DMS79 (cell line): ENCODE data around the gene CENPX.
"Not testable (repeated sequence)": the region's sequence is repeated elsewhere in the genome, so short reads cannot be mapped to it uniquely, and the experiment has no call there.

Source experiments
- DNase-seq: peaks from one replicate; lab custom pipeline; 2025; lab: John Stamatoyannopoulos, UW

CENPX gene

DNA sequence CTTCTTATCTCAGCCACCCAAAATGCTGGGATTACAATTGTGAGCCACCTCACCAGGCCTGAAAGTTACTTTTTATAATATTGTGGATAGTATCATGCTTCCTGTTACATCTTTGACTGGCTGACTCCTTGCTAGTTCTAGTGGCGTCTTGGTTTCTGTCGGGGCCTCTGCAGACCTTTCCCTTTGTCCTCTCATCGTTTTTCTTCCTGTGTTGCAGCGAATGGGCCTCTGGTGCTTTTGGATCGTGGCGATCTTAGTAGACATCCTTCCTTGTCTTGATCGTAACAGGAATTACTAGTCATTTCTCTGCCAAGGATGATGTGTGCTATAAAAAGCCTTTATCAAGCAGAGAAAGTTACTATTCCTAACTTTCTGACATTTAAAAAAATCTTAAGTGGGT is 24.5 kb downstream of the CENPX start:
- no peak for DNase-seq

DNA sequence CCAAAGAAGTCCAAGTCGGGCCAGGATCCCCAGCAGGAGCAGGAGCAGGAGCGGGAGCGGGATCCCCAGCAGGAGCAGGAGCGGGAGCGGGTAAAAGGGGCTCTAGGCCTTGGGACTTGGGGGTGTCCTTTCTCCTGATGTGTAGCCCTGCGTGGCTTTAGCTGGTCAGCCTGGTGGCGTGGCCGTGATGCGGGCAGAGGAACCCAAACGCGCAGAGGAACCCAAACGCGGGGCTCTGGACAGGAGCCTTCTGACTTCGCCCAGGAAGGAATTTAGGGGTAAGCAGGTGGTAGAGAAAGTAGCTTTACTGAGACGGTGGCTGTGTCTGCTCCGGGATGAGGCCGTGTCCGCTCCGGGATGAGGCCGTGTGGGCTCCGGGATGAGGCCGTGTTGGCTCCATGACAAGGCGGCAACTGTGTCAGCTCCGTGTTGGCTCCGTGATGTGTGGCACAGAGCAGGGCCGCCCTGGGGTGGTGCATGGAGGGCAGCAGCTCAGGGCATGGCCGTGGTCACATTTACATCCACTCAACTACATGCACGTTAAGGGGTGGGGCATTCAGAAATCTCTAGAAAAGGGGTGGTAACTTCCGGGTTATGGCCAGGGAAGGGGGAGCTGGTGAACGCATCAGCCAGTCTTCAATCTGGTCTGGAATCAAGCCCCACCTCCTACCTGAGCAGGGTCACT is 25.8 kb downstream of the CENPX start:
- DNase-seq: no peak

DNA sequence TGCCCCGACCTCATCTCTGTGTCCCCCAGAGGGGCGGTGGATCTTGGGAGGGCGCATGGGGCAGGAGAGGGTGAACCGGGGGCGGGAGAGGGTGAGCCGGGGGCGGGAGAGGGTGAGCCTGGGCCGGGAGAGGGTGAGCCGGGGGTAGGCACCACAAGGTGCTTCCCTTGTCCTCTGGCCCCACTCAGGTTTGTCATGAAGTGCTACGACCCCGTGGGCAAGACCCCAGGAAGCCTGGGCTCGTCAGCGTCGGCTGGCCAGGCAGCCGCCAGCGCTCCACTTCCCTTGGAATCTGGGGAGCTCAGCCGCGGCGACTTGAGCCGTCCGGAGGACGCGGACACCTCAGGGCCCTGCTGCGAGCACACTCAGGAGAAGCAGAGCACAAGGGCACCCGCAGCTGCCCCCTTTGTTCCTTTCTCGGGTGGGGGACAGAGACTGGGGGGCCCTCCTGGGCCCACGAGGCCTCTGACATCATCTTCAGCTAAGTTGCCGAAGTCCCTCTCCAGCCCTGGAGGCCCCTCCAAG is 26.4 kb downstream of the CENPX start:
- no peak for DNase-seq

DNA sequence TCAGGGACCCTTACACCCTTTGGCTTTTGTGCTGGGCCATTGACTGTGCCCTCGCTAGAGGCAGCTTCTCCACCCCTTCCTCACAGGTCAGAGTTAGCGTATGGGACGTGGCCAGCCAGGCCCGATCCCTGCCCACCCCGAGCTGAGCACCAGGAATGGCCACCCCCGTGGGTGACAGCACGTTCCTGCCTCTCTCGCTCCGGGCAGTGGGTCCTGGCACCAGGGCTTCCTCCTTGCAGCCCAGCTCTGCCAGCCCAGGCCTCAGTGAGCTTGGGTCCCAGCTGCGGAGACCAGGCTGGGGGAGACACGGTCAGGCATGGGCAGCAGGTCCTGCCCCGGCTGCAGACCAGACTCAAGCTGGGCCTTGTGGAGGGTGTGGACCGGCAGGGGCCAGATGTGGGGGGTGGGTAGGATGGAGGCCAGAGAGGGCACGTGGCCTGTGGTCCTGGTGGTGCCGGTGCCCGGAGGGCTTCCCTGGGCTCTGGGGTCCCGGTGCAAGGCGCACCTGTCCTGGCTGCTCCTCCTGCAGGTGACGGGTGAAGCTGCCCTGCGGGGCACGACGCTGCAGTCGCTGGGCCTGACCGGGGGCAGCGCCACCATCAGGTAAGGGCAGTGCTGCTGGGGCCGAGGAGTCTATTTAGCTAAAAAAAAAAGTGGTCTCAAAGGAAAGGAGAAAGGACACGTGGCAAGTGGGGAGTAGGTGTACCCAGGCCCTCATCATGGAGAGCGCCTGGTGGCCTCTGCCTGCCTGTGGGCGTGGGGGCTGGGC is 27.0 kb downstream of the CENPX start:
- DNase-seq: no peak

DNA sequence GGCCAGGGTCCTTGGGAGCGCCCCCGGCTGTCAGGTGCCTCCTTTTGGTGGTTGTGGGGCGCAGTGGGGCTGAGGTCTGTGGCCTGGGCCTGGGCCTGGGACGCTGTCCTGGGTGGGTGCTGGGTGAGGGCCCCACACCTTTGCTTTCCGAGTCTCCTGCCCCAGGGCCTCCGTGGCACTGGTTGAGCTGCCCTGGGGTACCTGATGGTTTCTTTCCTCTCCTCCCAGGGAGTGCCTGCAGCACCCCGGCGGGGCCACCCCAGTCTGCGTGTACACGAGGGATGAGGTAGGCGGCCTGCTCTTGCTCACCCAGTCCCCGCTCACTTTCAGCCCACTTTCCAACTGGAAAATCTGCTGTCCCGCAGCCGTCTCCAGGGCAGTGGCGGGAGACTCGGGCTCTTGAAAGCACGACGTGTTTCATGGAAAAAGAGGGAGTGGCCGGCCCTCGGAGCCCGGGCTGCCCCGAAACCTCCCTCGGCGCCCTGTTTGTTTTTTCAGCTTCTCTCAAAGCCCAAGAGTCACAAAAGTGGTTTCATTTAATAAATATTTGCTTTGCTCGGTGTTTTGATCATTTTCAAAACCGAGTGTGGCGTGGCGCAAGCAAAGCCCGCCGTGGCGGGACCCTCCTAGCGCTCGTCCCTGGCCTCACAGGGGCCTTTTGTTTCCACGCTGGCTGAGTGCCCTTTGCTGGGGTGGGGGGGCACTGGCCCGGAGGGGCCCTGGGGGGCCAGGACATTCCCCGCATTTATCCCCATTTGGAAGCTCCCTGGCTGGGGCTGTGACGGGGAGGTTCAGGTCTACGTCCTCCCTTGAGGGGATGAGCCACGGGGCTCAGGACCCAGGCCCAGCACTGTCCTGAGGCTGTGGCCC is 27.9 kb downstream of the CENPX start:
- DNase-seq: no peak

DNA sequence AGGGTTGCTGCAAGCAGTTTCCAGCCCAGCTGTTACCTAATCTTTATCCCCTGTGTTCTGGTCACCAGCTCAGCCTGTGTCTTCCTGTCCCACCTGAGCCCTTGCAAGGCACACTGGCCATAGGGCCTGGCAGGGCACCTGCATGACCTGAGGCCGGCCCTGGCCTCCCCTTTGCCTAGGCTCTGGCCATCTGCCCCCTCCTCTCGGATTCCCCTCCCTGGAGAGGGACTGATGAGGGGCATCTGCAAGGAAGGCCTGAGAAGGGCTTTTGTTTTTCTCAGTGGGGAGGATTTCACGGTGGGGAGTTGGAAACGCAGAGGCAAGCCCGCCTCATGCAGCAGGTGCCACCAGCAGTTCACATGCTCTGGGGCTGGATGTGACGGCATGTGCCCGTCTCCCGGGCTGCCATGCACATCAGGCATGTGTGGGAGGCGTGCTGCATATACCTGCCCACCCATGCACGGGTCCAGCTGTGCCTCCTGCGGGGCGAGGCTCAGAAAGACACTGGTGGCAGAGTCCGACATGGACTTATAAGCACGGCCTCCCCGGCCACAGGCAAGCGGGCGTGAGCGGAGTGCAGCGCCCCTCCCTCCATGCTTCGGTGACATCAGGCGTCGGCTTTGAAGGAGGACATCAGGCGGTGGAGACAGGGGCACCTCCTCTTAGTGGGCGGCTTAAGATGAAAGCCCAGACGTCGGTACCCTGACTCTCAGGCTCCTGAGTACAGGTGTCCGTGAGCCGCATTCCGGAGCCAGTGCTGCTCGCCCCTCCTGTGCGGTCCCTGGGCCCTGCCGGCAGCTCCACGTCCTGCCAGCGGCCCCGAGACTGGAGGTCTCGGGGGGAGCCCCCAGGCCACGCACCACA is 28.7 kb downstream of the CENPX start:
- no peak for DNase-seq

DNA sequence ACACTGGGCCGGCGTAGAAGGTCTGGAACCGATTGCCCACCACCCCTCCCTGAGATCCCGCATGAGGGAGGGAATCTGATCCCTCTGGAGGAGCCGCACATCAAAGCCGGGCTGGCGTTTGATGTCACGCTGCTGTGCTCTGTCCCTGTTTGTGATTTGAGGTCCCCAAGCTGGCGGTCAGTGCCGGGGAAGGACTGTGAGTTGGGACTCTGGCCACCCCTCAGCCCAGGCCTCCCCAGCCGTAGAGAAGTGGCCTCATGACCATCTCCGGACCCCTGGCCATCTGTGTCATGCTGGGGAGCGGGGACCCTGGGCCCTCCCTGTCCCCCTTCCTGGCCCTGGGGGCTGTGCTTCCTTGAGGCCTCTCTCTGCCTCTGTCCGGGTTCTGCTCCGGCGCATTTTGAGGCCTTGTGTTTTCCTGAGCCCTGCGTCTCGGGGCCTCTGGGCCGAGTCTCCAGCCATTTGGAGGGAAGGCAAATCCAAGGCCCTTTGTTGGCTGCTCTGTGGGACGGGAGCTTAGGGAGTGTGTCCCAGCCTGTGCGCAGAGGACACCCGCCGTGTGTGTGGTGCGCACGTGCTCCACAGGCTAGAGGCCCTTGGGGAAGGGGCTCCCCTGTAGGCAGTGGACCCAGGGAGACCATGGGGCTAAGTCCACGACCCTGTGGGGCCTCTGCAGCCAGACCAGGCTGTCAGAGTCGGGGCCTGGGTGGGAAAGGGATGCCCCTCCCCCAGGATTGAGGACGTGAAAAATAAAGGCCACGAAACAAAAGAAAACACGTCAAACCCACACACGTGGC is 30.2 kb downstream of the CENPX start:
- no peak for DNase-seq

DNA sequence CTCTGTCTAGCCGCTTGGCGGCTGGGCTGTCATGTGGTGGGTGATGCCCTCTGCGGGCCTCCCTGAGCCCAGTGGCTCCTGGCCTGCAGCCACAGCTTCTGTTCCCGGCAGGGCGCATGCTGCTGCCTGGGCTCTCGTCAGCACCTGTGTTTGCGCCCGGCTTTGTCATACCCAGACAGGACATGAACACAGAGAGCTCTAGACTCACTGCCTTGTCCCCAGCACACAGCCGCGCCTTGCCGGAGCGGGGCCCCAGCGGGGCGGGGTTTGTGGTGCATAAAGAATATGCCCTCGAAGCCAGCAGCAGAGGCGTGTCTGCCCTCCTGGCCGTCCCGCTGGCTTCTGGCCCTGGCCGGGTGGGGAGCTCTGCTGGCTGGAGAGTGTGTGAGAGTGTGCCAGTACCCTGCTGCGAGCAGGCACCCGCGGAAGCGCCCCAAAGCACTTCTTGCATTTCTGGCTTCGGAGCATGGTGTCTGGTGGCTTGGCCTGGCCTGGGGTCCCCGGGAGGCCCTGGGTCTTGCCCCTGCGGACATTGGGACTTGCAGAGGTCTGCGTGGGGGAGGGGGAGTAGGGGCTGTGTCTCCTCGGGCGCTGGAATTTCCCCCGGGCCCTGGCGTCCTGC is 30.9 kb downstream of the CENPX start:
- DNase-seq: peak; percentile 52

DNA sequence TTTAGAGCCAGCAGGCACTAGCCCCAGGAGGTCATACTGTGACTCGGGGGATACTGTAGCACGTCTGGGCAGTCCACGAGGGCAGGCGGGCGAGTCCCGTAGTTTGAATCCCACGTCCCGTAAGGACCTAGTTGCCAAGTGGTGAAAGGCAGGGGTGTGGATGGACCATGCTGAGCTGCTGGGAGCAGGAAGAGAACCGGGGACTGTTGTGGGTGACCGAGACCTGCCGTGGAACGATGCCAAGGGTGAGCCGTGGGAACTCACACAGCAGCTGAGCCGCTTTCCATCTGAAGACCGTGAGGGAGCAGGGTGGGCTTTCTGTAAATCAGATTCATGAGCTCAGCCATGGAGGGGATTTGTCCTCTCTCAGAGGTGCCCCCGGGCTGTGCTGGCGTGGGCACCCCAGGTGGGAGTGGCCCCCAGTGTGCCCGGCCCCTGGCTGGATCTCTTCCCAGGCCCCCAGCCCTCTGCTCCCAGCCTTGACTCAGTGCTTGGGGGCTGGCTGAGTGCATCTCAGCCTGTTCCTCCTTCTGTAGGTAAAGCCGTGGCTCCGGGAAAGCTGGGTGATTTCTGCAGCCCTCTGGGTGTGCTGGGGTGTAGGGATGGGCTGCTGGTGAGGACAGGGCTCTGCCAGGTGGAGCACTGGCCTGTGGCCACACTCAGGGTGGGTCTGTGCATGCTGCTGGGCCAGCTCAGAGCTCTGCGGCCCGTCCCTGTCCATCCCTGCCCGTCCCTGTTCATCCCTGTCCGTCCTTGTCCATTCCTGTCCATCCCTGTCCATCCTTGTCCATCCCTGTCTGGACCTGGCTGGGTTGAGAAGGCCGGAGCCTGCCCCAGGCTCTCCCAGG is 31.6 kb downstream of the CENPX start:
- DNase-seq: no peak

DNA sequence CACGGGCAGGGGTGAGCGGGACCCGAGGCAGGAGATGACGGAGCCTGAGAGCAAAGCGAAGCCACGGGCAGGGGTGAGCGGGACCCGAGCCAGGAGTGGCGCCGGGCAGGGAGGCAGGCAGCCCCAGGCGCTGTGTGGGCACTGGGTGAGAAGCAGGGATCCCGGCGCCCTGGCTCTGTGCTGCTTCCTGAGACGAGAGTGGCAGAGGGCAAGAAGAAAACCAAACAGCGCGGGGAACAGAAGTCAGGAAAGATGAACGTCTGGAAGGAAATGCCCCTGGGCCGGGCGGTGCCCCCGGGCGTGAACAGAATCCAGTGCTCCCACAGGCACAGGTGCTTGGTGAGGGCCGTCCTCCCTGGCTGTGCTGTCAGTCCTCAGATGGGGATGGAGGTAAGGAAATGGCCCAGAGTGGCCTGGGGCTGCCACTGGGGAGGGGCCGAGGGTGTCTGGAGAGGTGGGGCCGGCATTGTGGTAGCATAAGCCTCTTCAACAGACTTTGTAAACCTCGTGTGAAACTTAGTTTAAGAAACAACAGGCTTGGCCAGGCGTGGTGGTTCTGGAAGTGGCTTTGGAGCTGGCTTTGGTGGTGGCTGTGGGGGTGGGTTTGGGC is 35.4 kb downstream of the CENPX start:
- no peak for DNase-seq

DNA sequence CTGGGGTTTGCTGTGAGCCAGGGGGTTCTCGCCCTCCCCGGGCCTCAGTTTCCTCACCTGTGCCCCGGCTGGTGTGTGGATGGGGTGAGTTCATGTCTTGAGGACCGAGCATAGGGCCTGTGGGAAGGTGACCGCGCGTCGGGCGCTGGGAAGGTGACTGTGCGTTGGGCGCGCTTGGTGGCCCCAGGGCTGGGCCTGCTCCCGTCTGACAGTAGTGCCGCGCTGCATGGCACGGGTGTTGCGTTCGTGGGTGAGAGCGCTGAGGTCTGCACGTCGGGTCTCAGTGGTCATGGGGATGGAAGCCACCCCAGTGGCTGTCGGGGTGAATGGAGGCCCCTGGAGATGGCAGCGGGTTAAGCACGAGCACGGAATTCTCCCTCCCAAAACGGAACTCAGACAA is 36.1 kb downstream of the CENPX start:
- no peak for DNase-seq

DNA sequence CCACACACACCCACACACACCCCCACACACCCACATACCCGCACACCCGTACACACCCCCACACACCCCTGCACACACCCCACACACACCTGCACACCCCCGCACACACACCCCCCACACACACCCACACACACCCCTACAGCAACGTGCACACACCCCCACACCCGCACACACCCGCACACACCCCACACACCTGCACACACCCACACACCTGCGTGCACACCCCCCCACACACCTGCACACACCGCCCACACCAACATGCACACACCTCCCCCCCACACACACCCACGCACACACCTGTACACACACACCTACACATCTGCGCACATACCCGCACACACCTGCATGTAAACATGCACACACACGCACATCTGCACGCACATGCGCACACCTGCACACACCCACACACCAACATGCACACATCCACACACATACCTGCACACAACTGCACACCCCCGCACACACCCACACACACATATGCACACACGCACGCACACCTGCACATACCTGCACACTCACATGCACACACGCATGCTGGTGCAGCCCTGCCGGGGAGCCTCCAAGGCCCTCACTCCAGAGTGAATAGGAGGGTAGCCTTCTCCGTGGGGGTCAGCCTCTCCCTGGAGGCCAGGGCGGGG is 37.8 kb downstream of the CENPX start:
- DNase-seq: no peak

DNA sequence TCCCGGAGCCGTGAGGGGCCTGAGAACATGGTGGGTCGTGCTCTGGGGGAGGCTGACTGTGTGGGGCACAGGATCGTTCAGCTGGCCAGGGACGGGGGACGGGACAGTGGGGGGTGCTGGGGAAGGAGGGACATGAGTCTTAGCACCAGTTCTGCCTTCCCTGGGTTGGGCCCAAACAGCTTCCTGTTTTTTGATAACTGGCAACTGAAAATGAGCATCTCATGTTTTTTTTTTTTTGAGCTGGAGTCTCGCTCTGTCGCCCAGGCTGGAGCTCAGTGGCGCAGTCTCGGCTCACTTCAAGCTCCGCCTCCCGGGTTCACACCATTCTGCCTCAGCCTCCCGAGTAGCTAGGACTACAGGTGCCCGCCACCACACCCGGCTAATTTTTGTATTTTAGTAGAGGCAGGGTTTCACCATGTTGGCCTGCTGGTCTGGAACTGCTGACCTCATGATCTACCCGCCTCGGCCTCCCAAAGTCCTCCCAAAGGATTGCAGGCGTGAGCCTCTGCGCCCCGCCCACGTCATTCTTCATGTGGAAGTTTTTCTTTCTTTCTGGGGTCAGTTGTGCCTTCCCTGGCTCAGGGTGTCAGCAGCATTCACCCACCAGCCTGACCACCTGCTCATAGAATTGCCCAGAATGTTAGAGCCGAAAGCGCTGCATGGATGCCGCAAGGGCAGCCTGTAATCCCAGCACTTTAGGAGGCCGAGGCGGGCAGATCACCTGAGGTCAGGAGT is 38.9 kb downstream of the CENPX start:
- no peak for DNase-seq

DNA sequence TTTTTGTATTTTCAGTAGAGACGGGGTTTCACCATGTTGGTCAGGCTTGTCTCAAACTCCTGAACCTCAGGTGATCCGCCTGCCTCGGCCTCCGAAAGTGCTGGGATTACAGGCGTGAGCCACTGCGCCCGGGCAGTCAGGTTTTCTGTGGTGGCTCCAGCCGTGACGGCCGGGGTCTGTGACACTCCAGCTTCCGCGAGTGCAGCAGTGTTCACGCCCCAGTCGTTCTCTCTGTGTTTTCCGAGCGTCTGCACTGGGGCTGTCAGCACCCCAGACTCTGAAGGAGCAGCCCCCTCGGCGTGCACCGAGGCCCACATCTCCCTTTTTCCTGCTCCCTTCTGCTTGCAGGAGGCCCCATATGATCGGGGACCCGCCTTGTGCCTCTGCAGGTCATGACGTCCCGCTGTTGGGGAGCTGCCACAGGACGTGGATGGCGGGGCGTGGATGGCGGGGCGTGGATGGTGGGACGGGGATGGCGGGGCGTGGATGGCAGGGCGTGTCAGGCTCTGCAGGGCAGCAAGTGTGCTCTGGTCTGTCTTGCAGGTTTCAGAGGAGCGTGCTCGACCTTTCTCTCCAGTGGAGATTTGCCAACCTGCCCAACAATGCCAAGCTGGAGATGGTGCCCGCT is 39.6 kb downstream of the CENPX start:
- DNase-seq: no peak

DNA sequence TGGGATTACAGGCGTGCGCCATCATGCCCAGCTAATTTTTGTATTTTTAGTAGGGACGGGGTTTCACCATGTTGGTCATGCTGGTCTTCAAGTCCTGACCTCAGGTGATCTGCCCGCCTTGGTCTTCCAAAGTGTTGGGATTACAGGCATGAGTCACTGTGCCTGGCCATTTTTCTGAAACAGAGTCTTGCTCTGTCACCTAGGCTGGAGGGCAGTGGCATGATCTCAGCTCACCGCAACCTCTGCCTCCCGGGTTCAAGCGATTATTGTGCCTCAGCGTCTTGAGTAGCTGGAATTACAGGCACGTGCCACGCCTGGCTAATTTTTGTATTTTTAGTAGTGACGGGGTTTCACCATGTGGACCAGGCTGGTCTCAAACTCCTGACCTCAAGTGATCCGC is 41.2 kb downstream of the CENPX start:
- not testable (repeated sequence) for DNase-seq

DNA sequence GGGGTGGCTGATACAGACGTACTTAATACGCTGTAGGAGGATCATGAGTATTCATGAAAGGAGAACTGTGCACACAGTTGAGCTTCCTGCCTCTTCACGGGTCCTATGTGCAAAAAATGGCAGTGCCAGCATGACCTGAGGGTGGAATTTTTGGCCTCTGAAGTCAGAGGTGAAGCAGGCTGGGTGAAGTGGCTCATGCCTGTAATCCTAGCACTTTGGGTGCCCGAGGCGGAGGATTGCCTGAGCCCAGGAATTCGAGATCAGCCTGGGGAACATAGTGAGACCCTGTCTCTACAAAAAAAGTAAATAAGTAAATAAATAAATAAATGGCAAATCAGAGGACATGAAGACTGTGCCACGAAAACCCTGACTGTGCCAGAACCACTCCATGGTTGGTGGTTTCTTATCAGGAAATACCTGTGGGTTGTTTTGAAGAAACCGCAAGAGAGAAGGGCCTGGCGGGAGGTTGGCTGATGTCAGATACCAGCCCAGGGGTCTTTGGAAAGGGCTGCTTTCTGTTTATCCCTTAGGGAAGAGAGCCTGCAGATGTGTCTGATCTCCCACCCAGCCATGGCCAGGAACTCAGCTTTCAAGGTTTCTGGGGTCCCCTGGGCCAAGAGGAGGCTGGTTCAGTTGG is 41.9 kb downstream of the CENPX start:
- peak; percentile 24 for DNase-seq

DNA sequence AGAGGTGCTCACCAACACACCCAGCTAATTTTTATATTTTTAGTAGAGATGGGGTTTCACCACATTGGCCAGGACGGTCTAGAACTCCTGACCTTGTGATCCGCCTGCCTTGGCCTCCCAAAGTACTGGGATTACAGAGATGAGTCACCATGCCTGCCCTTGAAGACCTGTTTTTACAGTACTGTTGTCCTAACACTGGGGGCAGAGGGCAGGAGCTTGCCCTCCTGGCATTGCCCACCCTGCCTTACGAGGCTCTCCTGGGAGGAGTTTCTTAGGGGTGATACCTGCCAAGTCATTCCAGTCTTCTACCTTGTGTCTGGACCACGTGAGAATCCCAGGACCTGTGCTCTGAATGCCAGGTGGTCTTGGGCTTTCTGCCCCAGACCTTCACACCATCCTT is 42.6 kb downstream of the CENPX start:
- DNase-seq: no peak
